Heart right ventricle (tissue), 16 donors: ENCODE measurements around the gene TET2. TPM values are rescaled to one million over a fixed set of nuclear protein-coding genes. Genes with fewer than 3 reads are reported as not detected.

Source experiments
- ATAC-seq, 8 donors: fragments of 200-7000 bp; cut with Tn5 transposase; one replicate each; pipeline ENCODE4 v1.9.1; 2020; ENCODE audit warnings: mild to moderate bottlenecking in 8 of 8, moderate library complexity in 8 of 8, moderate number of reproducible peaks in 1 of 8
- DNase-seq, 2 donors: peaks; one replicate each; pipeline ENCODE4 v3.0.0-alpha.2; 2020
- H3K27ac ChIP-seq, 10 donors: fragments of 200-600 bp; sonication (generic) in 2 of 10; one replicate each; pipeline versions ENCODE4 v1.5.0 to v1.8.0; 2020 to 2022; ENCODE audit warnings: mild to moderate bottlenecking in 3 of 10
- H3K27me3 ChIP-seq, 7 donors: fragments of 200-600 bp; one replicate each; pipeline ENCODE4 v1.8.0; 2021 to 2022; ENCODE audit warnings: mild to moderate bottlenecking in 2 of 7
- H3K36me3 ChIP-seq, 9 donors: fragments of 200-600 bp; sonication (generic) in 1 of 9; one replicate each; pipeline versions ENCODE4 v1.5.0 to v1.8.0; 2020 to 2022; ENCODE audit warnings: mild to moderate bottlenecking in 2 of 9
- H3K4me1 ChIP-seq, 9 donors: fragments of 200-600 bp; sonication (generic) in 1 of 9; one replicate each; pipeline versions ENCODE4 v1.5.0 to v1.8.0; 2020 to 2022; ENCODE audit warnings: mild to moderate bottlenecking in 4 of 9
- H3K4me3 ChIP-seq, 10 donors: fragments of 200-600 bp; sonication (generic) in 2 of 10; one replicate each; pipeline versions ENCODE4 v1.5.0 to v1.8.0; 2020 to 2022; ENCODE audit warnings: mild to moderate bottlenecking in 7 of 10, moderate library complexity in 2 of 10
- H3K9me3 ChIP-seq, 11 donors: fragments of 200-600 bp in 10 of 11; sonication (generic) in 2 of 11; one replicate each; pipeline versions ENCODE4 v1.5.0 to v1.8.0; 2013 to 2022; ENCODE audit warnings: mild to moderate bottlenecking in 2 of 11, control low read depth in 1 of 11, moderate library complexity in 1 of 11
- WGBS, 2 donors: extraction: QIAGEN DNeasy Blood & Tissue Kit; methylation state at CpG; one replicate each; pipeline ENCODE4 v1.1.7; 2013; ENCODE audit warnings: inconsistent platforms in 1 of 2; 5-methylcytosine and 5-hydroxymethylcytosine counted together
- intact Hi-C, 10 donors: fragments of 100-400 bp; cut with DNase I; formaldehyde crosslinking; loops; one replicate each; pipeline versions ENCODE4 v1.11.1 to v1.14.2; 2022
- polyA plus RNA-seq, 2 donors: library from polyadenylated mRNA; stranded (reverse); fragments of 200-250 nt; gene quantifications; one replicate each; pipeline ENCODE4 v1.2.3, GENCODE V29; 2013
- total RNA-seq, 10 donors: library from RNA; stranded (reverse); fragmentation: NEBNext Ultra II Directional in 3 of 10; extraction: Animal tissue kit (Norgen Biotek cat#: 25700) in 3 of 10; gene quantifications; one replicate each; pipeline versions ENCODE4 v1.2.1 to v1.2.4, GENCODE V29; 2021 to 2023
- TF ChIP-seq, protein P1 (sequence below), 9 donors: fragments of 200-600 bp; sonication (generic) in 2 of 9; IDR thresholded peaks; one replicate each; pipeline versions ENCODE4 v1.5.0 to v1.8.0; 2021 to 2022; ENCODE audit warnings: antibody characterized with exemption in 9 of 9, mild to moderate bottlenecking in 5 of 9, moderate library complexity in 1 of 9
- donor health status: Arrhythmogenic right ventricular cardiomyopathy.
- donor health status: ischemic (EF 13 %, LVEDD 7.1; RV severe dilation, severe dysfunction).
- donor health status: healthy with polysubstance abuse.
- donor health status: DM: no; HTN: yes; CAD: no.
- donor health status: DM: no; HTN: no; CAD: no.
- donor health status: ischemic (EF 25% LVEDD 6.9; RV normal size, moderate dysfunction).
- donor health status: ischemic (EF 25% LVEDD 5.7; RV mildly dilated, moderate dysfunction).
- donor health status: healthy.
- donor health status: DM: yes; HTN: yes; CAD: no.
- donor health status: Ischemic cardiomyopathy.
- donor health status: ischemic (EF 35%, LVEDD 5.7; RV mildly dilated, moderate dysfunction).
- donor health status: nonischemic (EF 11% LVEDD 7.7; RV severe dilation, severe dysfunction).
- donor health status: DM: yes; HTN: yes; CAD: no.
- donor health status: PGD.
- donor health status: ischemic (EF 29% LVEDD 5.4; RV normal size, mild dysfunction).
- donor health status: nonischemic (EF 23%, LVEDD 6.1; RV moderate dilation, normal function).

TET2 gene
- total and polyA plus RNA-seq, 12 donors: 1.4 to 20.6 (median 16.8) TPM

- Histone ChIP-seq H3K4me1 (peaks cover 0 to 28% (median 11%) of the 10 kb centered on the region in 9 donors), H3K9me3 (no peaks in the 10 kb centered on the region), H3K36me3 (peaks cover 0 to 41% (median 8%) of the 10 kb centered on the region in 9 donors), H3K27me3 (no peaks in the 10 kb centered on the region), H3K4me3 (no peak overlapping the region), H3K27ac (no peak overlapping the region)
- WGBS, 2 donors: 96 to 97% methylated on average over 13 of the region's 13 CpGs
- intact Hi-C loops: loop anchor here in 6 of 10 donors (5.0 to 10.0 kb wide), 3 partner anchors 96 to 231 kb away; partner anchors contain the start of genes TET2 (in 5 of the 6) and PPA2 (in 3 of the 6)
- ATAC-seq: no peak
- TF ChIP-seq, protein P1, sequence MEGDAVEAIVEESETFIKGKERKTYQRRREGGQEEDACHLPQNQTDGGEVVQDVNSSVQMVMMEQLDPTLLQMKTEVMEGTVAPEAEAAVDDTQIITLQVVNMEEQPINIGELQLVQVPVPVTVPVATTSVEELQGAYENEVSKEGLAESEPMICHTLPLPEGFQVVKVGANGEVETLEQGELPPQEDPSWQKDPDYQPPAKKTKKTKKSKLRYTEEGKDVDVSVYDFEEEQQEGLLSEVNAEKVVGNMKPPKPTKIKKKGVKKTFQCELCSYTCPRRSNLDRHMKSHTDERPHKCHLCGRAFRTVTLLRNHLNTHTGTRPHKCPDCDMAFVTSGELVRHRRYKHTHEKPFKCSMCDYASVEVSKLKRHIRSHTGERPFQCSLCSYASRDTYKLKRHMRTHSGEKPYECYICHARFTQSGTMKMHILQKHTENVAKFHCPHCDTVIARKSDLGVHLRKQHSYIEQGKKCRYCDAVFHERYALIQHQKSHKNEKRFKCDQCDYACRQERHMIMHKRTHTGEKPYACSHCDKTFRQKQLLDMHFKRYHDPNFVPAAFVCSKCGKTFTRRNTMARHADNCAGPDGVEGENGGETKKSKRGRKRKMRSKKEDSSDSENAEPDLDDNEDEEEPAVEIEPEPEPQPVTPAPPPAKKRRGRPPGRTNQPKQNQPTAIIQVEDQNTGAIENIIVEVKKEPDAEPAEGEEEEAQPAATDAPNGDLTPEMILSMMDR (IDR thresholded peaks at IDR 0.05): no peak
- DNase-seq: no peak
Measured at GRCh38 chr4:105243446-105243845, 96.8 kb downstream of the TET2 start.

- DNase-seq (no peak), ATAC-seq (peak in 7 of 8 donors; percentile 33 to 72 (median 46))
- Histone ChIP-seq H3K27ac (no peak overlapping the region), H3K4me1 (peaks cover 0 to 16% (median 10%) of the 10 kb centered on the region in 9 donors), H3K27me3 (no peaks in the 10 kb centered on the region), H3K36me3 (peaks cover 0 to 55% (median 15%) of the 10 kb centered on the region in 9 donors), H3K4me3 (no peak overlapping the region), H3K9me3 (no peaks in the 10 kb centered on the region)
- intact Hi-C loops: loop anchor here in 5 of 10 donors (10.0 kb wide), 2 partner anchors 102 to 228 kb away; partner anchors contain the start of genes PPA2 (in 3 of the 5) and TET2 (in 3 of the 5)
- 76 to 93% methylated on average over 1 of the region's 1 CpG for WGBS, 2 donors
- TF ChIP-seq, protein P1 (IDR thresholded peaks at IDR 0.05): no peak
Measured at GRCh38 chr4:105246712-105247111, 100.0 kb downstream of the TET2 start.

GRCh38 chr4:105248613-105249012 is 101.9 kb downstream of the TET2 start:
- Histone ChIP-seq H3K27me3 (no peaks in the 10 kb centered on the region), H3K9me3 (peaks cover 0 to 12% (median 9%) of the 10 kb centered on the region in 11 donors), H3K4me1 (peaks cover 0 to 15% (median 5%) of the 10 kb centered on the region in 9 donors), H3K36me3 (peaks cover 0 to 60% (median 6%) of the 10 kb centered on the region in 9 donors), H3K4me3 (no peak overlapping the region), H3K27ac (no peak overlapping the region)
- intact Hi-C loops: loop anchor here in 5 of 10 donors (10.0 kb wide), 2 partner anchors 104 to 226 kb away; partner anchors contain the start of genes PPA2 (in 3 of the 5) and TET2 (in 3 of the 5)
- no peak for ATAC-seq
- 44 to 63% methylated on average over 1 of the region's 1 CpG for WGBS, 2 donors
- TF ChIP-seq, protein P1 (IDR thresholded peaks at IDR 0.05): no peak
- no peak for DNase-seq

DNA sequence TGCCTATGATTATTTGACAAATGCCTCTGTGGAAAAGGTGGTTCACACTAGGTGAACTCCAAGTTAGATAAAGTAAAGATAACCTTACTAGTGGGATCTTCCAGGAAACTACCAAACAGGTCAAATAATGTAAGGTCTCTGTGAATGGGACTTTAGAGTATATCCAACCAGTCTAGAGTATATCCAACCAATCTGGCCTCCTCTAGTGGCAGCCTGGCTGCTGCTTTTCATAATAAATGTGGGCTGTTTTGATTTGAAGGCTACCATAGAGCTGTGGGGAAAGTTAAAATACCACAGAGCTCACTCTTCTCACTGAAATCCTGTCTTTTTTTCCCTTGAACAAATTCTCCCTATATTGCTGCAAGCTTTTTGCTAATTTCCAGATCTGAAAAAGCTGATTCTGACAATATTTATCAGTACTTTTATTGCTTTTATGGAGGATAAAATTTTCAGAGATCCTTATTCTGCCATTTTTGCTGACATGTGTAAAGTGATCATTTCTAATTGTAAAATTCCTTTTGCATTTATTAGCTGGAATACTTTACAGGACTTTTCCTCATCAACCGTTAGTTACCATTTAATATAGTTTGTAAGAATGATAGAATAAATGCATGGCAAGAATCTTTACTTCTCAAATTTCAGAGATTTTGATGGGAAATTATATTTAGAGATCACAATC is 111.3 kb downstream of the TET2 start:
- intact Hi-C loops: loop anchor here in 1 of 10 donors (10.0 kb wide), 1 partner anchor 113 kb away; the partner anchor contains the start of gene TET2

More for the DNA sequence above, 111.3 kb downstream of the TET2 start:
- Histone ChIP-seq H3K27ac (no peak overlapping the region), H3K4me1 (no peaks in the 10 kb centered on the region), H3K9me3 (peaks cover 0 to 35% (median 21%) of the 10 kb centered on the region in 11 donors), H3K36me3 (peaks cover 0 to 78% (median 11%) of the 10 kb centered on the region in 9 donors), H3K27me3 (no peaks in the 10 kb centered on the region), H3K4me3 (no peak overlapping the region)
- TF ChIP-seq, protein P1 (IDR thresholded peaks at IDR 0.05): no peak
- whole genome bisulfite sequencing, 2 donors: 98 to 99% methylated on average over 1 of the region's 1 CpG
- ATAC-seq: no peak
- DNase-seq: no peak
